A673 (cell line): ENCODE data around the gene SPINK7.

Experiments used
- CTCF ChIP-seq: fragments of 300-800, 200-600 bp; sonication (generic); conservative IDR thresholded peaks from 2 replicates; pipeline ENCODE4 v1.5.1; 2017; ENCODE audit warnings: low read depth, mild to moderate bottlenecking, antibody characterized with exemption, low read length, moderate library complexity, mixed read lengths
- EZH2 ChIP-seq: fragments of 200-600 bp; sonication (generic); IDR thresholded peaks from 2 replicates; pipeline ENCODE4 v1.6.1; 2017; ENCODE audit warnings: borderline replicate concordance, low read depth, mild to moderate bottlenecking, mixed read lengths, antibody characterized with exemption, low read length; ENCODE audit not compliant: poor library complexity, severe bottlenecking

- TF ChIP-seq CTCF (no peak), EZH2 (no peak)
Measured at GRCh38 chr5:148309019-148309418, 3.2 kb upstream of the SPINK7 start.
